Upper lobe of right lung (tissue), 1 donor: ENCODE measurements around the gene UBL3. TPM values are rescaled to one million over a fixed set of nuclear protein-coding genes. Genes with fewer than 3 reads are reported as not detected.

ENCODE experiments used
- ATAC-seq: fragments of 200-7000 bp; cut with Tn5 transposase; one replicate; pipeline ENCODE4 v1.9.1; 2020; ENCODE audit warnings: mild to moderate bottlenecking, moderate library complexity
- DNase-seq: peaks from one replicate; pipeline ENCODE4 v3.0.0-alpha.2; 2020
- H3K27ac ChIP-seq: fragments of 200-600 bp; one replicate; pipeline ENCODE4 v1.8.0; 2022
- H3K27me3 ChIP-seq: fragments of 200-600 bp; one replicate; pipeline ENCODE4 v1.8.0; 2022; ENCODE audit warnings: mild to moderate bottlenecking
- H3K36me3 ChIP-seq: fragments of 200-600 bp; one replicate; pipeline ENCODE4 v1.8.0; 2022
- H3K4me1 ChIP-seq: fragments of 200-600 bp; one replicate; pipeline ENCODE4 v1.8.0; 2022
- H3K4me3 ChIP-seq: fragments of 200-600 bp; one replicate; pipeline ENCODE4 v1.8.0; 2022; ENCODE audit warnings: mild to moderate bottlenecking
- H3K9me3 ChIP-seq: fragments of 200-600 bp; one replicate; pipeline ENCODE4 v1.8.0; 2022
- intact Hi-C: fragments of 100-400 bp; cut with DNase I; formaldehyde crosslinking; loops from one replicate; pipeline ENCODE4 v1.11.0; 2022
- long read RNA-seq: library from polyadenylated mRNA; unstranded; transcript quantifications from one replicate; pipeline ENCODE4 v2.0.0, GENCODE V29; 2021
- total RNA-seq: library from RNA; stranded (reverse); fragmentation: NEBNext Ultra II Directional; extraction: Animal tissue kit (Norgen Biotek cat#: 25700); gene quantifications from one replicate; pipeline ENCODE4 v1.2.1, GENCODE V29; 2021
- TF ChIP-seq, protein P1 (sequence below): fragments of 200-600 bp; IDR thresholded peaks from one replicate; pipeline ENCODE4 v1.8.0; 2022; ENCODE audit warnings: antibody characterized with exemption
- donor health status: DM: no; HTN: yes; CAD: no; lungs with severe emphysema.

UBL3 gene, protein sequence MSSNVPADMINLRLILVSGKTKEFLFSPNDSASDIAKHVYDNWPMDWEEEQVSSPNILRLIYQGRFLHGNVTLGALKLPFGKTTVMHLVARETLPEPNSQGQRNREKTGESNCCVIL
- total RNA-seq: 56.1 TPM
- long read RNA-seq, full-length matches to known transcripts: 209 of 218 reads
- long read RNA-seq, partial matches to known transcripts: 5 of 218 reads
- long read RNA-seq, other reads (novel, unspliced or antisense): 4 of 218 reads

DNA sequence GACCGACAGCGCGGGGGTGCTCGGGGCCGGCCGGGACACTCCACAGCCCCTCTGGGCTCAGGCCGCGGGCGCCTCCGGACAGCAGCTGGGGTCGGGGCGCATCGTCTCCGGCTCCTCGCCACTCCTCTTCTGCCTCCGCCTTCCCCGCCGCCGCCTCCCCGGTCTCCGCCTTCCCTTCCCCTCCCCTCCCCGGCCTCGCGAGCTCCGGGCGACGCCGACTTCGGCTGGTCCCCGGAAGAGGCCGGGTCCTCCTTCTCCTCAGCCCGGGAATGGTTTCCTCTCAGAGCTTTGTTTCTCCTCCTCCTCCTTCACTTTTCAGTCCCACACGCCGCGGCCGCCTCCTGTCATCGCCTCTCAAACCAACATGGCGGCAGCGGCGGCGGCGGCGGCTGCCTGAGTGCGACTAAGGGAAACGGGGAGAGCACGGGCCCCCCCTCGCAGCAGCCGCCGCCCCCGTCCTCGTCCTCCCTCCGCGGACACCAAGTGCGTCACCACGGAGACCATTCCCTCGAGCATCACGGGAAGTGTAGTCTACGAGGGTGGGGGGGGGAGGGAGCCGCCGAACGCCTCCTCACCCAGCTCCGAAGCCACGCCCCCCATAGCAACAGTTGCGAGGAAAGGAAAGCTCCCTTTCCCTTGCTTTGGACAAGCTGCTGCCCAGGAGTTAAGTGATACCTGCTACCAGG, at the start of gene UBL3:
TSS of gene UBL3 (minus strand) at position 405 of the 686 bp plus-strand sequence. CDS start 1,079 bp downstream, outside the sequence.
- Histone ChIP-seq H3K27me3 (no peaks in the 10 kb centered on the region), H3K4me1 (peaks cover 11% of the 10 kb centered on the region), H3K4me3 (peak within 1 kb of the TSS; percentile 85), H3K9me3 (no peaks in the 10 kb centered on the region), H3K36me3 (no peaks in the 10 kb centered on the region), H3K27ac (peak within 1 kb of the TSS; percentile 98)
- ATAC-seq: peak; percentile 97
- TF ChIP-seq, protein P1, sequence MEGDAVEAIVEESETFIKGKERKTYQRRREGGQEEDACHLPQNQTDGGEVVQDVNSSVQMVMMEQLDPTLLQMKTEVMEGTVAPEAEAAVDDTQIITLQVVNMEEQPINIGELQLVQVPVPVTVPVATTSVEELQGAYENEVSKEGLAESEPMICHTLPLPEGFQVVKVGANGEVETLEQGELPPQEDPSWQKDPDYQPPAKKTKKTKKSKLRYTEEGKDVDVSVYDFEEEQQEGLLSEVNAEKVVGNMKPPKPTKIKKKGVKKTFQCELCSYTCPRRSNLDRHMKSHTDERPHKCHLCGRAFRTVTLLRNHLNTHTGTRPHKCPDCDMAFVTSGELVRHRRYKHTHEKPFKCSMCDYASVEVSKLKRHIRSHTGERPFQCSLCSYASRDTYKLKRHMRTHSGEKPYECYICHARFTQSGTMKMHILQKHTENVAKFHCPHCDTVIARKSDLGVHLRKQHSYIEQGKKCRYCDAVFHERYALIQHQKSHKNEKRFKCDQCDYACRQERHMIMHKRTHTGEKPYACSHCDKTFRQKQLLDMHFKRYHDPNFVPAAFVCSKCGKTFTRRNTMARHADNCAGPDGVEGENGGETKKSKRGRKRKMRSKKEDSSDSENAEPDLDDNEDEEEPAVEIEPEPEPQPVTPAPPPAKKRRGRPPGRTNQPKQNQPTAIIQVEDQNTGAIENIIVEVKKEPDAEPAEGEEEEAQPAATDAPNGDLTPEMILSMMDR: no peak
- DNase-seq: peak; percentile 98
- intact Hi-C loops: no loop called here

GRCh38 chr13:29897102-29897501, 46.7 kb upstream of the UBL3 start:
- no peaks in the 10 kb centered on the region for H3K4me1 ChIP-seq
- no peaks in the 10 kb centered on the region for H3K9me3 ChIP-seq
- intact Hi-C loops: no loop called here
- H3K4me3 ChIP-seq: no peak overlapping the region
- TF ChIP-seq, protein P1: no peak
- H3K36me3 ChIP-seq: no peaks in the 10 kb centered on the region
- H3K27ac ChIP-seq: no peak overlapping the region
- H3K27me3 ChIP-seq: no peaks in the 10 kb centered on the region
- ATAC-seq (no peak), DNase-seq (no peak)

- TF ChIP-seq, protein P1: no peak
- Histone ChIP-seq H3K36me3 (no peaks in the 10 kb centered on the region), H3K4me1 (no peaks in the 10 kb centered on the region), H3K27ac (no peak overlapping the region), H3K27me3 (no peaks in the 10 kb centered on the region), H3K4me3 (no peak overlapping the region), H3K9me3 (no peaks in the 10 kb centered on the region)
- DNase-seq (no peak), ATAC-seq (no peak)
- intact Hi-C loops: no loop called here
Observed at GRCh38 chr13:29893438-29893837, 43.0 kb upstream of the UBL3 start.

DNA sequence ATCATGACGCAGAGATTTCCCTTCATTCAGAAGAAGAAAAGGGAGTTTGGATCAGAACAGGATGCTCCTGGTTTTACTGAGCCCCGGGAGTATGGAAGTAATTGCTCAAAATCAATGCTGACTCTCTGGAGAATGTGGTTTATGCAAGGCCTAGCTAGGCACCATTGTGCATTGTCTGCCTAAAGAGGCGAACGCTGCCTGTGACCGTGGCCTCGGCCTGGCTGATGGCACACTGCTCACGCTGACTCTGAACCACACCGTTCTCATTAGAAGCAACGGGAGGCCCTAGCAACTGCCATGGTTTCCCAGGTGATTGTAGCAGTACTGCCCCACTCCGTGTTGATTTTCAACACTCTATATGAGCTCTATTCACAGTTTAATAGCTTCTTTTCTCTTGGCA, 41.7 kb upstream of the UBL3 start:
- no peaks in the 10 kb centered on the region for H3K9me3 ChIP-seq
- TF ChIP-seq, protein P1: no peak
- H3K27ac ChIP-seq: no peak overlapping the region
- ATAC-seq (no peak), DNase-seq (no peak)
- no peak overlapping the region for H3K4me3 ChIP-seq
- no peaks in the 10 kb centered on the region for H3K27me3 ChIP-seq
- H3K36me3 ChIP-seq: no peaks in the 10 kb centered on the region
- intact Hi-C loops: no loop called here
- no peaks in the 10 kb centered on the region for H3K4me1 ChIP-seq

DNA sequence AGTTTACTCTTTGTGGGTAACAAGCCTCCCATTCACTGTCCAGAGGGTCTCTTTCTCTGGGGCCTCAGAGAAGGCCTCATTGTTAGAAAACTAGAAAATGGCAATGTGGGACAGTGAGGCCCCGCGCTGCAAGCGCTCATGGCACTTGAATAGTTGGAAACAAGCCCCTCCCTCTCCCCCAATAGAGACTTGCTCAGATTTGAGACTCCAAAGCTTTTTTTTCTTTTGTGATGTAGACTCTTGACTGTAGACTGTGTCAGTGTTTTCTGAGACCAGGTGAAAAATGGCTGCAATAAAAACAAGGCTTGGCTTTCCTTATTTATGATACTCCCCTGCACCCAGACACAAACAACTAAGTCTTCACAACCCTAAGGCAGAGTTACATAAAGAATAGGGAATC, 38.7 kb upstream of the UBL3 start:
- H3K27me3 ChIP-seq: no peaks in the 10 kb centered on the region
- no peaks in the 10 kb centered on the region for H3K4me1 ChIP-seq
- ATAC-seq (no peak), DNase-seq (no peak)
- H3K9me3 ChIP-seq: no peaks in the 10 kb centered on the region
- H3K4me3 ChIP-seq: no peak overlapping the region
- no peaks in the 10 kb centered on the region for H3K36me3 ChIP-seq
- intact Hi-C loops: no loop called here
- no peak overlapping the region for H3K27ac ChIP-seq
- TF ChIP-seq, protein P1: no peak
